ENCODE results near the gene KIF16B. TPM values are rescaled to one million over a fixed set of nuclear protein-coding genes. Genes with fewer than 3 reads are reported as not detected.

The KIF16B gene
- total RNA-seq, 1 experiment from 2014 or later = 7.6 TPM

- TF ChIP-seq ZMAT4 (CRISPR knock-in tag; IDR thresholded peaks at IDR 0.05) (no peak), FOXP1 (CRISPR knock-in tag; IDR thresholded peaks at IDR 0.05; ENCODE audit: borderline replicate concordance) (no peak), CREM (CRISPR knock-in tag; IDR thresholded peaks at IDR 0.05) (no peak), PRRX2 (CRISPR knock-in tag; IDR thresholded peaks at IDR 0.05) (no peak), E2F4 (CRISPR knock-in tag; IDR thresholded peaks at IDR 0.05; ENCODE audit: borderline replicate concordance, low read depth) (no peak)
These were observed 326.4 kb downstream of the KIF16B start (continued) for GRCh38 chr20:16246870-16247269.

GRCh38 chr20:16246291-16246690 lies 327.0 kb downstream of the KIF16B start:
- Mint-ChIP-seq H3K27me3 (ENCODE audit: low read depth) (no peaks in the 10 kb centered on the region), H3K27ac (no peak overlapping the region), H3K4me3 (no peak overlapping the region), H3K9me3 (no peaks in the 10 kb centered on the region), H3K4me1 (no peaks in the 10 kb centered on the region), H3K36me3 (no peaks in the 10 kb centered on the region)
- ChIA-PET POLR2A (no interaction called here), CTCF (no interaction called here)
- DNase-seq (ENCODE audit: low spot score) = no peak
- no peak for ATAC-seq
- TF ChIP-seq RELA (CRISPR knock-in tag; IDR thresholded peaks at IDR 0.05; ENCODE audit: borderline replicate concordance) (no peak), CREM (CRISPR knock-in tag; IDR thresholded peaks at IDR 0.05) (no peak), ZNF512 (CRISPR knock-in tag; IDR thresholded peaks at IDR 0.05; ENCODE audit: borderline replicate concordance) (no peak), ZNF281 (CRISPR knock-in tag; IDR thresholded peaks at IDR 0.05) (no peak), PREB (CRISPR knock-in tag; IDR thresholded peaks at IDR 0.05; ENCODE audit: borderline replicate concordance) (no peak), ZNF532 (CRISPR knock-in tag; IDR thresholded peaks at IDR 0.05; ENCODE audit: borderline replicate concordance) (no peak), ZBTB43 (CRISPR knock-in tag; IDR thresholded peaks at IDR 0.05) (no peak), OVOL2 (CRISPR knock-in tag; IDR thresholded peaks at IDR 0.05; ENCODE audit: borderline replicate concordance) (no peak), AFF4 (CRISPR knock-in tag; IDR thresholded peaks at IDR 0.05; ENCODE audit: borderline replicate concordance) (no peak), ATF1 (CRISPR knock-in tag; IDR thresholded peaks at IDR 0.05) (no peak), E2F1 (CRISPR knock-in tag; IDR thresholded peaks at IDR 0.05) (no peak), TEAD1 (CRISPR knock-in tag; IDR thresholded peaks at IDR 0.05) (no peak), TEAD4 (CRISPR knock-in tag; IDR thresholded peaks at IDR 0.05) (no peak), SOX15 (CRISPR knock-in tag; IDR thresholded peaks at IDR 0.05) (no peak)

Data from WTC11 (cell line).